Skeletal muscle satellite cell (primary cell): Measurements from ENCODE around the gene P3H3.

Experiments
- H3K27me3 ChIP-seq: 2 replicates; pipeline ENCODE4 v1.7.0; 2013; ENCODE audit warnings: low read length; ENCODE audit not compliant: control insufficient read depth, insufficient read depth
- H3K36me3 ChIP-seq: 2 replicates; pipeline ENCODE4 v1.7.0; 2013; ENCODE audit warnings: mild to moderate bottlenecking, control low read depth, low read length; ENCODE audit not compliant: insufficient read depth
- H3K4me1 ChIP-seq: 2 replicates; pipeline ENCODE4 v1.7.0; 2013; ENCODE audit warnings: low read length; ENCODE audit not compliant: control insufficient read depth, insufficient read depth
- H3K4me2 ChIP-seq: 2 replicates; pipeline ENCODE4 v1.7.0; 2013; ENCODE audit warnings: mild to moderate bottlenecking, low read length
- H3K4me3 ChIP-seq: 2 replicates; pipeline ENCODE4 v1.7.0; 2013; ENCODE audit warnings: low read length
- H3K9ac ChIP-seq: 2 replicates; pipeline ENCODE4 v1.7.0; 2013; ENCODE audit warnings: mild to moderate bottlenecking, low read depth, low read length, moderate library complexity
- H3K9me3 ChIP-seq: replicated peaks from 2 replicates; pipeline ENCODE4 v1.7.0; 2013; ENCODE audit warnings: mild to moderate bottlenecking, control low read depth, low read length

P3H3 gene

GRCh38 chr12:6810758-6811157 lies 17.4 kb upstream of the P3H3 start:
- Histone ChIP-seq H3K9ac (no peak overlapping the region), H3K4me2 (no peak overlapping the region), H3K4me3 (no peak overlapping the region), H3K27me3 (peaks cover 55% of the 10 kb centered on the region), H3K9me3 (no peaks in the 10 kb centered on the region), H3K36me3 (no peaks in the 10 kb centered on the region), H3K4me1 (no peaks in the 10 kb centered on the region)

GRCh38 chr12:6813363-6813762 lies 14.8 kb upstream of the P3H3 start:
- Histone ChIP-seq H3K9me3 (no peaks in the 10 kb centered on the region), H3K36me3 (no peaks in the 10 kb centered on the region), H3K4me3 (no peak overlapping the region), H3K9ac (no peak overlapping the region), H3K4me1 (no peaks in the 10 kb centered on the region), H3K27me3 (peaks cover 52% of the 10 kb centered on the region), H3K4me2 (no peak overlapping the region)

- H3K4me3 ChIP-seq, result no peak overlapping the region
- H3K9me3 ChIP-seq, result no peaks in the 10 kb centered on the region
- peaks cover 18% of the 10 kb centered on the region for H3K4me1 ChIP-seq
- H3K9ac ChIP-seq, result no peak overlapping the region
- peaks cover 31% of the 10 kb centered on the region for H3K27me3 ChIP-seq
- H3K36me3 ChIP-seq, result no peaks in the 10 kb centered on the region
- no peak overlapping the region for H3K4me2 ChIP-seq
These were observed 11.6 kb upstream of the P3H3 start for GRCh38 chr12:6816598-6816997.

GRCh38 chr12:6817098-6817497 lies 11.1 kb upstream of the P3H3 start:
- H3K9ac ChIP-seq, result no peak overlapping the region
- H3K36me3 ChIP-seq, result no peaks in the 10 kb centered on the region
- H3K27me3 ChIP-seq, result peaks cover 35% of the 10 kb centered on the region
- H3K4me1 ChIP-seq, result peaks cover 22% of the 10 kb centered on the region
- H3K4me3 ChIP-seq, result no peak overlapping the region
- H3K4me2 ChIP-seq, result no peak overlapping the region
- no peaks in the 10 kb centered on the region for H3K9me3 ChIP-seq

GRCh38 chr12:6817662-6818157 lies 10.5 kb upstream of the P3H3 start:
- Histone ChIP-seq H3K4me2 (no peak overlapping the region), H3K27me3 (peaks cover 39% of the 10 kb centered on the region), H3K4me3 (no peak overlapping the region), H3K9me3 (no peaks in the 10 kb centered on the region), H3K36me3 (no peaks in the 10 kb centered on the region), H3K9ac (no peak overlapping the region), H3K4me1 (peaks cover 25% of the 10 kb centered on the region)

- Histone ChIP-seq H3K4me1 (peaks cover 25% of the 10 kb centered on the region), H3K9me3 (no peaks in the 10 kb centered on the region), H3K9ac (no peak overlapping the region), H3K4me3 (no peak overlapping the region), H3K4me2 (no peak overlapping the region), H3K27me3 (peaks cover 42% of the 10 kb centered on the region), H3K36me3 (no peaks in the 10 kb centered on the region)
These were observed 10.0 kb upstream of the P3H3 start for GRCh38 chr12:6818222-6818621.

- Histone ChIP-seq H3K4me1 (peaks cover 25% of the 10 kb centered on the region), H3K9me3 (no peaks in the 10 kb centered on the region), H3K4me3 (no peak overlapping the region), H3K9ac (no peak overlapping the region), H3K36me3 (no peaks in the 10 kb centered on the region), H3K4me2 (no peak overlapping the region), H3K27me3 (peaks cover 43% of the 10 kb centered on the region)
These were observed 9.6 kb upstream of the P3H3 start for GRCh38 chr12:6818645-6819044.

- H3K27me3 ChIP-seq, result peaks cover 36% of the 10 kb centered on the region
- no peak overlapping the region for H3K4me3 ChIP-seq
- H3K9me3 ChIP-seq, result no peaks in the 10 kb centered on the region
- no peaks in the 10 kb centered on the region for H3K36me3 ChIP-seq
- H3K4me2 ChIP-seq, result no peak overlapping the region
- H3K4me1 ChIP-seq, result peaks cover 25% of the 10 kb centered on the region
- no peak overlapping the region for H3K9ac ChIP-seq
These were observed 8.8 kb upstream of the P3H3 start for GRCh38 chr12:6819106-6820030.

- Histone ChIP-seq H3K4me2 (no peak overlapping the region), H3K4me3 (no peak overlapping the region), H3K9ac (no peak overlapping the region), H3K4me1 (peaks cover 30% of the 10 kb centered on the region), H3K27me3 (peaks cover 32% of the 10 kb centered on the region), H3K36me3 (no peaks in the 10 kb centered on the region), H3K9me3 (no peaks in the 10 kb centered on the region)
These were observed 8.0 kb upstream of the P3H3 start for GRCh38 chr12:6820166-6820565.

GRCh38 chr12:6821591-6822425 lies 6.4 kb upstream of the P3H3 start, which contains the start of gene GPR162:
Gene GPR162, plus strand, starts transcription at chr12:6821821. Its CDS starts 2,078 bp downstream, at chr12:6823899.
- no peaks in the 10 kb centered on the region for H3K36me3 ChIP-seq
- H3K4me2 ChIP-seq, result peak within 1 kb of the TSS; percentile 80
- H3K9ac ChIP-seq, result no peak within 1 kb of the TSS
- peaks cover 24% of the 10 kb centered on the region for H3K27me3 ChIP-seq
- peaks cover 34% of the 10 kb centered on the region for H3K4me1 ChIP-seq
- no peaks in the 10 kb centered on the region for H3K9me3 ChIP-seq
- peak within 1 kb of the TSS; percentile 60 for H3K4me3 ChIP-seq

- Histone ChIP-seq H3K4me2 (no peak overlapping the region), H3K4me3 (no peak overlapping the region), H3K9me3 (no peaks in the 10 kb centered on the region), H3K9ac (no peak overlapping the region), H3K36me3 (no peaks in the 10 kb centered on the region), H3K4me1 (peaks cover 41% of the 10 kb centered on the region), H3K27me3 (peaks cover 24% of the 10 kb centered on the region)
These were observed 5.6 kb upstream of the P3H3 start for GRCh38 chr12:6822426-6823135.
